Astrocyte (in vitro differentiated cells and primary cell): ENCODE data around the gene LDB3. TPM values are rescaled to one million over a fixed set of nuclear protein-coding genes. Genes with fewer than 3 reads are reported as not detected.

Source experiments
- DNase-seq: peaks from one replicate; pipeline ENCODE4 v3.0.0-alpha.2; 2010; ENCODE audit warnings: low read depth
- FAIRE-seq: peaks from 2 replicates; lab custom pipeline; 2011; peaks lifted over from hg19 to GRCh38; lab: Jason Lieb, UNC
- H2AFZ ChIP-seq: 2 replicates; pipeline ENCODE4 v1.6.0; 2012; ENCODE audit warnings: low read depth, low read length, inconsistent platforms
- H3K27ac ChIP-seq: 2 replicates; pipeline ENCODE4 v1.5.1; 2011; ENCODE audit warnings: low read depth, low read length, inconsistent platforms
- H3K27me3 ChIP-seq: 2 replicates; pipeline ENCODE4 v1.6.0; 2011; ENCODE audit warnings: low read length, inconsistent platforms; ENCODE audit not compliant: insufficient read depth
- H3K36me3 ChIP-seq: 2 replicates; pipeline ENCODE4 v1.5.1; 2011; ENCODE audit warnings: low read length, inconsistent platforms; ENCODE audit not compliant: insufficient read depth
- H3K4me1 ChIP-seq: 2 replicates; pipeline ENCODE4 v1.5.1; 2011; ENCODE audit warnings: low read length, inconsistent platforms; ENCODE audit not compliant: insufficient read depth
- H3K4me2 ChIP-seq: 2 replicates; pipeline ENCODE4 v1.6.0; 2012; ENCODE audit warnings: low read length, inconsistent platforms
- H3K4me3 ChIP-seq: 2 replicates; pipeline ENCODE4 v1.5.1; 2011; ENCODE audit warnings: low read depth, mild to moderate bottlenecking, low read length, inconsistent platforms; ENCODE audit not compliant: insufficient read depth
- H3K79me2 ChIP-seq: 2 replicates; pipeline ENCODE4 v1.6.0; 2012; ENCODE audit warnings: mild to moderate bottlenecking, low read length, inconsistent platforms; ENCODE audit not compliant: insufficient read depth
- H3K9ac ChIP-seq: 2 replicates; pipeline ENCODE4 v1.6.0; 2012; ENCODE audit warnings: mild to moderate bottlenecking, low read length, inconsistent platforms
- H3K9me3 ChIP-seq: 2 replicates; pipeline ENCODE4 v1.5.1; 2012; ENCODE audit warnings: low read depth, mild to moderate bottlenecking, low read length, inconsistent platforms; ENCODE audit not compliant: insufficient read depth
- H4K20me1 ChIP-seq: 2 replicates; pipeline ENCODE4 v1.6.0; 2012; ENCODE audit warnings: low read length, inconsistent platforms; ENCODE audit not compliant: insufficient read depth
- H3K27ac Mint-ChIP-seq: one replicate; pipeline ENCODE4 v1.8.0; 2021; ENCODE audit warnings: mild to moderate bottlenecking, mixed read lengths; ENCODE audit not compliant: unreplicated experiment
- H3K27me3 Mint-ChIP-seq: one replicate; pipeline ENCODE4 v1.8.0; 2021; ENCODE audit warnings: low read depth, mixed read lengths; ENCODE audit not compliant: unreplicated experiment
- H3K36me3 Mint-ChIP-seq: one replicate; pipeline ENCODE4 v1.8.0; 2021; ENCODE audit warnings: low read depth, mixed read lengths; ENCODE audit not compliant: unreplicated experiment
- H3K4me1 Mint-ChIP-seq: one replicate; pipeline ENCODE4 v1.8.0; 2021; ENCODE audit warnings: low read depth, mixed read lengths; ENCODE audit not compliant: unreplicated experiment
- H3K4me3 Mint-ChIP-seq: one replicate; pipeline ENCODE4 v1.8.0; 2021; ENCODE audit warnings: mild to moderate bottlenecking, moderate library complexity, mixed read lengths; ENCODE audit not compliant: unreplicated experiment
- H3K9me3 Mint-ChIP-seq: one replicate; pipeline ENCODE4 v1.8.0; 2021; ENCODE audit warnings: mild to moderate bottlenecking, mixed read lengths; ENCODE audit not compliant: unreplicated experiment
- CTCF ChIP-seq: IDR thresholded peaks from 2 replicates; pipeline ENCODE4 v1.5.1; 2011; ENCODE audit warnings: low read depth, mild to moderate bottlenecking, inconsistent platforms, low read length, moderate library complexity; ENCODE audit not compliant: insufficient read depth
- EZH2 ChIP-seq: IDR thresholded peaks from 2 replicates; pipeline ENCODE4 v1.6.1; 2012; ENCODE audit warnings: mild to moderate bottlenecking, low read length, inconsistent platforms; ENCODE audit not compliant: insufficient read depth
- total RNA-seq: library from RNA; stranded (reverse); gene quantifications from 2 replicates; pipeline ENCODE4 v1.2.1, GENCODE V29; 2021

The LDB3 gene
- total RNA-seq, 1 donor from 2014 or later: 3.5 TPM

DNA sequence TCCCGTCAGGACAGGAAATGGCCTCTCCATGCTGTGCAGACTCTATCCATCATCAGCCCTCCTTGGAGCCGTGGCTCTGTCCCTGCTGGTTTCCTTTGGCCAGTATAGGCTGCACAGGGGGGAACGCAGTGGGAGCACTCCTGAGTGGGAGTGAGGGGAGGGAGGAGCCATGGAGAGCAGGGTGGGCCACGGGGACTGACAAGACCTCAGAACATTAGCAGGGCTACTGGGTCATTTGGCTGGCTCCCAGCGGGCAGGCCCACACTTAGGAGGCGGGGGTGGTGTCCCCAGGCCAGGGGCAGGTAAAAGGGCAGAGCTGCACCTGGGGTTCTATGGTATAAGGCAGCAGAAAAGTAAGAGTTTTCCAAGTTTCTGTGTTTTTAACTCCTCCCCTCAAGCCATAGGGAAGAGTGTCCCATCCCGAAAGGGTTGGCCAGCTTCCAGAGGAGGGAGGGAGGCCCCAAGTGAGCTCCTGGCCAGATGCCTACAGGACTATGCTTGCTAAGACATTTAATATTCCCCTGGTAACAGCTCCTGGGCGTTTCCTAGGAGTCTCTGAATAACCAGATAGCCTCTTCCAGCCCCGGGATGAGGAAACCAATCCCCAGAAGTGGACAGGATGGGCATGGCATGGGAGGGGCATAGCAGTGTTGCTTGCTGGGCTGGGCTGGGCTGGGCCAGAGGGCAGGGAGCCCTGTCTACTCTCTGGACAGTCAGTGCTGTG, 19.4 kb upstream of the LDB3 start:
- H3K4me3 ChIP-seq: no peak overlapping the region
- no peak overlapping the region for H3K4me3 Mint-ChIP-seq
- no peaks in the 10 kb centered on the region for H3K9me3 Mint-ChIP-seq
- no peaks in the 10 kb centered on the region for H3K27me3 ChIP-seq
- H3K36me3 Mint-ChIP-seq: no peaks in the 10 kb centered on the region
- H3K27me3 Mint-ChIP-seq: peaks cover 21% of the 10 kb centered on the region
- peaks cover 12% of the 10 kb centered on the region for H3K4me1 ChIP-seq
- DNase-seq (peak; percentile 62), FAIRE-seq (no peak)
- H3K79me2 ChIP-seq: no peaks in the 10 kb centered on the region
- no peak overlapping the region for H3K27ac ChIP-seq
- no peak overlapping the region for H2AFZ ChIP-seq
- H3K4me2 ChIP-seq: no peak overlapping the region
- H3K9me3 ChIP-seq: no peaks in the 10 kb centered on the region
- H3K4me1 Mint-ChIP-seq: peaks cover 3% of the 10 kb centered on the region
- H3K36me3 ChIP-seq: no peaks in the 10 kb centered on the region
- H3K27ac Mint-ChIP-seq: no peak overlapping the region
- TF ChIP-seq EZH2: no peak
- no peak for TF ChIP-seq CTCF
- no peak overlapping the region for H3K9ac ChIP-seq
- no peaks in the 10 kb centered on the region for H4K20me1 ChIP-seq

DNA sequence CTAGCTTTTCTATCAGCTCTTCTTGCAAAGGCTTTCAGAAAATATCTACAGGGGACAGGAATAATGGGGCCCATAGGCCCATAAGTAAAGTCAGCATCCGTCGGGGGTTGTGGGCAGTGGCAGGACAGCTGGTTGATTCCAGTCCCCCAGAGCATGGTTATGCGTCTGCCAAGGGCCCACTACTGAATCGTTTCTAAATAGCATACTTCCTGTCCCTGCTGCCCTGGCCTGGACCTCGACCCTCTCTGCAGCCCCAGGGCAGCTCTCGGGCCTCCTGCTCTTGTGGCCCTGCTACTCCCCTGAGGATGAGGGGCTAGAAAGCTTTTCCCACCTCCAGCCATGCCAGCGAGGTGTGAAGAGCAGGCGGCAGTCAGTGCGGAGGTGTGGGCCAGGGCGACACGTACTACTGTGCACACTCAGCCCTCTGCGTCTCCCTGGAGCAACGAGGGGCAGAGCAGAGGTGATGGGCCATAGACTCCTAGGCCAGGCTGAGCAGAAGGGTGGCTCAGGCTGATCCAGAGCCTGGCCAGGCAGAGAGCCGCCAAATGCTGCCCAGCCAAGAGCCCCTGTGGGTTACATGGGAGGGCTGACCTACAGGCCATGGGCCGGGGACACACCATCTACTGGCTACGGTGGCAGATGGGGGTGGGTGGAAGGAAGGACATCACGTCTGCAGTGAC, 18.7 kb upstream of the LDB3 start:
- Mint-ChIP-seq H3K27ac (no peak overlapping the region), H3K4me3 (no peak overlapping the region), H3K4me1 (no peaks in the 10 kb centered on the region), H3K9me3 (no peaks in the 10 kb centered on the region), H3K27me3 (peaks cover 21% of the 10 kb centered on the region), H3K36me3 (no peaks in the 10 kb centered on the region)
- Histone ChIP-seq H3K4me1 (peaks cover 18% of the 10 kb centered on the region), H2AFZ (no peak overlapping the region), H3K79me2 (no peaks in the 10 kb centered on the region), H4K20me1 (no peaks in the 10 kb centered on the region), H3K27me3 (no peaks in the 10 kb centered on the region), H3K36me3 (no peaks in the 10 kb centered on the region), H3K4me2 (no peak overlapping the region), H3K27ac (no peak overlapping the region), H3K4me3 (no peak overlapping the region), H3K9ac (no peak overlapping the region), H3K9me3 (no peaks in the 10 kb centered on the region)
- no peak for DNase-seq
- no peak for FAIRE-seq
- TF ChIP-seq CTCF (no peak), EZH2 (no peak)

GRCh38 chr10:86650151-86650550, 18.2 kb upstream of the LDB3 start:
- H3K9me3 ChIP-seq: no peaks in the 10 kb centered on the region
- no peak for DNase-seq
- no peak overlapping the region for H3K4me2 ChIP-seq
- no peaks in the 10 kb centered on the region for H3K27me3 ChIP-seq
- no peaks in the 10 kb centered on the region for H3K9me3 Mint-ChIP-seq
- H3K79me2 ChIP-seq: no peaks in the 10 kb centered on the region
- no peak overlapping the region for H3K27ac Mint-ChIP-seq
- H3K9ac ChIP-seq: no peak overlapping the region
- H3K36me3 ChIP-seq: no peaks in the 10 kb centered on the region
- peaks cover 19% of the 10 kb centered on the region for H3K4me1 ChIP-seq
- peaks cover 21% of the 10 kb centered on the region for H3K27me3 Mint-ChIP-seq
- H4K20me1 ChIP-seq: no peaks in the 10 kb centered on the region
- no peak overlapping the region for H3K4me3 ChIP-seq
- no peaks in the 10 kb centered on the region for H3K4me1 Mint-ChIP-seq
- H3K36me3 Mint-ChIP-seq: no peaks in the 10 kb centered on the region
- H2AFZ ChIP-seq: no peak overlapping the region
- TF ChIP-seq EZH2: no peak
- no peak for TF ChIP-seq CTCF
- no peak for FAIRE-seq
- no peak overlapping the region for H3K27ac ChIP-seq
- H3K4me3 Mint-ChIP-seq: no peak overlapping the region
